ENCODE data around the gene SLC38A10. TPM values are rescaled to one million over a fixed set of nuclear protein-coding genes. Genes with fewer than 3 reads are reported as not detected.

Gene SLC38A10
- total and polyA plus RNA-seq, 2 of the 4 experiments (the other 2 are of a cell fraction): 12.7 to 46.7 TPM

DNA sequence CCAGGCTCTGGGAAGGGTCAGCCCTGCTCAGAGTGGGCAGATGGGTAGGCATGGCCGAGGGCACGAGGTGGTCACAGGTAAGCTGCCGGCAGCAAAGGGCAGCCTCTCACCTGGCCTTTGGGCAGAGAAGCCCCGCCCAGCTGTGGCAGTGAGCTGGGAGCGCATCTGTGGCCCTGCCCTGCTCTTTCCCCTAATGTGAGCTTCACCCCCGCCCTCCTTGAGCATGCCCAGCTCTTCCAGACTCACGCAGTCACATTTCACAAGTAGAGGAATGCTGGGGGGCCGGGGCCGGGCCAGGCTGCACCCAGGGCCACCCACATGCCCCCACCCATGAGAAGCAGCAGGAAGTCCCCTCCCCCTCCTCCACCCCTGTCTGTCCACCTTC, 40.7 kb upstream of the SLC38A10 start:
- no peak overlapping the region for H2BK120ac ChIP-seq (ENCODE audit: low read depth, low read length)
- no peak overlapping the region for H2BK5ac ChIP-seq (ENCODE audit: low read depth, low read length, poor library complexity, severe bottlenecking)
- H4K8ac ChIP-seq (ENCODE audit: low read depth in 2 of 2, low read length in 2 of 2): no peak overlapping the region
- 0 out of 2 replicates have a peak, but pooled peaks cover 5% of the 10 kb centered on the region for H3K9me1 ChIP-seq (ENCODE audit: insufficient read depth, low read length)
- H4K5ac ChIP-seq (ENCODE audit: low read depth, low read length): no peak overlapping the region
- intact Hi-C loops (cut with micrococcal nuclease): no loop called here
- H3K4me2 ChIP-seq (ENCODE audit: low read depth, low read length): no peak overlapping the region
- no peak overlapping the region for H2BK15ac ChIP-seq (ENCODE audit: low read depth, low read length)
- H3K36me3 ChIP-seq (ENCODE audit: control insufficient read depth, insufficient read depth, low read length): no peaks in the 10 kb centered on the region; the same call in 1 of the 2 replicates
- H2BK20ac ChIP-seq (ENCODE audit: low read depth, low read length): no peak overlapping the region
- no peak overlapping the region for H3K56ac ChIP-seq (ENCODE audit: extremely low read depth, insufficient read depth, low read length)
- CTCF ChIA-PET: no interaction called here
- dilution Hi-C loops (cut with HindIII; ENCODE audit: low sequenced_read_pairs, unreplicated experiment): no loop called here
- TF ChIP-seq MAZ (IDR thresholded peaks at IDR 0.05; ENCODE audit: borderline replicate concordance, low read depth, low read length): no peak
- in situ Hi-C loops (cut with MboI; ENCODE audit: low sequenced_read_pairs): no loop called here
- no peak overlapping the region for H3K27ac ChIP-seq (ENCODE audit: insufficient read depth, low read length)
- peaks cover 11% of the 10 kb centered on the region for H3K4me1 ChIP-seq (ENCODE audit: control insufficient read depth, insufficient read depth, low read length)
- BruUV-seq (replicated peaks): no TSS peak
- H2AK5ac ChIP-seq (ENCODE audit: low read depth, low read length): no peak overlapping the region
- no peak overlapping the region for H3K4me3 ChIP-seq (ENCODE audit: insufficient read depth, low read depth, low read length)
- POLR2A ChIA-PET (ENCODE audit: unreplicated experiment): no interaction called here
- peaks cover 37% of the 10 kb centered on the region for H3K27me3 ChIP-seq (ENCODE audit: control insufficient read depth, insufficient read depth, low read length)
- H3K9ac ChIP-seq (ENCODE audit: low read depth, low read length): no peak overlapping the region
- H4K91ac ChIP-seq (ENCODE audit: insufficient read depth, low read depth, low read length): no peak overlapping the region
- no peak overlapping the region for H2AK9ac ChIP-seq (replicated peaks; ENCODE audit: low read depth, low read length, poor library complexity)
- H3K14ac ChIP-seq (replicated peaks; ENCODE audit: low read depth, low read length): no peak overlapping the region
- no peak overlapping the region for H3K18ac ChIP-seq (ENCODE audit: low read depth, low read length)
- H3K79me1 ChIP-seq (ENCODE audit: low read depth in 1 of 2, low read length in 2 of 2): peaks cover 0 to 24% of the 10 kb centered on the region in 2 experiments; a peak in 3 of 4 replicates
- ATAC-seq (ENCODE audit: low read depth) (no peak), DNase-seq (no peak)
- H3K4ac ChIP-seq (ENCODE audit: low read depth, low read length): no peak overlapping the region
- H2AFZ ChIP-seq (replicated peaks; ENCODE audit: low read length, poor library complexity): no peak overlapping the region
- H4K20me1 ChIP-seq (ENCODE audit: insufficient read depth, low read length): peaks cover 27% of the 10 kb centered on the region
- H3K9me3 ChIP-seq (ENCODE audit: control insufficient read depth, insufficient read depth, low read length): no peaks in the 10 kb centered on the region
- WGBS, 2 experiments (ENCODE audit: extremely low coverage in 2 of 2, insufficient read length in 1 of 2): 83% methylated on average over 5 of the region's 9 CpGs; no CpG with 5 or more reads in 1 of the 2 experiments
- no peak overlapping the region for H3K23ac ChIP-seq (ENCODE audit: low read depth, low read length)

All from IMR-90 (cell line).